HEK293 (cell line): ENCODE measurements around the gene ZNF816.
A peak's percentile ranks its signal among the peaks of the same experiment; 100 is the strongest.

Experiments
- FEZF1 ChIP-seq: fragments of 450-650 bp; formaldehyde crosslinking; IDR thresholded peaks from 2 replicates; pipeline ENCODE4 v1.5.1; 2016; ENCODE audit warnings: missing biosample characterization, missing genetic modification characterization
- HOXC10 ChIP-seq: sonication (generic); formaldehyde crosslinking; IDR thresholded peaks from 2 replicates; pipeline ENCODE4 v1.8.1; 2023; ENCODE audit warnings: mild to moderate bottlenecking, missing genetic modification reagents
- PRDM2 ChIP-seq: fragments of 450-650 bp; formaldehyde crosslinking; IDR thresholded peaks from 2 replicates; pipeline ENCODE4 v1.5.1; 2016; ENCODE audit warnings: missing biosample characterization, missing genetic modification characterization, borderline replicate concordance
- SCRT1 ChIP-seq: fragments of 450-650 bp; formaldehyde crosslinking; IDR thresholded peaks from 2 replicates; pipeline ENCODE4 v1.5.1; 2016; ENCODE audit warnings: missing biosample characterization, missing genetic modification characterization, borderline replicate concordance
- ZBTB11 ChIP-seq: fragments of 450-650 bp; formaldehyde crosslinking; conservative IDR thresholded peaks from 2 replicates; pipeline ENCODE4 v1.5.1; 2016; ENCODE audit warnings: low read depth, missing biosample characterization, missing genetic modification characterization
- ZBTB48 ChIP-seq: fragments of 450-650 bp; formaldehyde crosslinking; IDR thresholded peaks from 2 replicates; pipeline ENCODE4 v1.5.1; 2016; ENCODE audit warnings: missing biosample characterization, missing genetic modification characterization
- ZFP3 ChIP-seq: fragments of 450-650 bp; formaldehyde crosslinking; IDR thresholded peaks from 2 replicates; pipeline ENCODE4 v1.5.1; 2016; ENCODE audit warnings: low read depth, missing biosample characterization, missing genetic modification characterization
- ZIC2 ChIP-seq: fragments of 450-650 bp; formaldehyde crosslinking; IDR thresholded peaks from 2 replicates; pipeline ENCODE4 v1.5.1; 2016; ENCODE audit warnings: missing biosample characterization, missing genetic modification characterization
- ZNF133 ChIP-seq: fragments of 450-650 bp; formaldehyde crosslinking; IDR thresholded peaks from 2 replicates; pipeline ENCODE4 v1.5.1; 2016; ENCODE audit warnings: missing biosample characterization, missing genetic modification characterization
- ZNF140 ChIP-seq: fragments of 450-650 bp; formaldehyde crosslinking; IDR thresholded peaks from 2 replicates; pipeline ENCODE4 v1.5.1; 2016; ENCODE audit warnings: missing biosample characterization, missing genetic modification characterization
- ZNF146 ChIP-seq: fragments of 450-650 bp; formaldehyde crosslinking; IDR thresholded peaks from 2 replicates; pipeline ENCODE4 v1.5.1; 2016; ENCODE audit warnings: missing biosample characterization, missing genetic modification characterization
- ZNF157 ChIP-seq: fragments of 450-650 bp; formaldehyde crosslinking; IDR thresholded peaks from 2 replicates; pipeline ENCODE4 v1.5.1; 2016; ENCODE audit warnings: missing biosample characterization, missing genetic modification characterization
- ZNF2 ChIP-seq: fragments of 450-650 bp; formaldehyde crosslinking; IDR thresholded peaks from 2 replicates; pipeline ENCODE4 v1.5.1; 2016; ENCODE audit warnings: missing biosample characterization, missing genetic modification characterization
- ZNF211 ChIP-seq: fragments of 450-650 bp; formaldehyde crosslinking; IDR thresholded peaks from 2 replicates; pipeline ENCODE4 v1.5.1; 2016; ENCODE audit warnings: low read depth, missing biosample characterization, missing genetic modification characterization
- ZNF23 ChIP-seq: fragments of 450-650 bp; formaldehyde crosslinking; IDR thresholded peaks from 2 replicates; pipeline ENCODE4 v1.5.1; 2016; ENCODE audit warnings: missing biosample characterization, missing genetic modification characterization, borderline replicate concordance
- ZNF24 ChIP-seq: fragments of 450-650 bp; formaldehyde crosslinking; IDR thresholded peaks from 2 replicates; pipeline ENCODE4 v1.5.1; 2016; ENCODE audit warnings: missing biosample characterization, missing genetic modification characterization
- ZNF280C ChIP-seq: fragments of 450-650 bp; formaldehyde crosslinking; IDR thresholded peaks from 2 replicates; pipeline ENCODE4 v1.5.1; 2016; ENCODE audit warnings: missing biosample characterization, missing genetic modification characterization
- ZNF292 ChIP-seq: fragments of 450-650 bp; formaldehyde crosslinking; IDR thresholded peaks from 2 replicates; pipeline ENCODE4 v1.5.1; 2016; ENCODE audit warnings: low read depth, missing biosample characterization, missing genetic modification characterization, borderline replicate concordance
- ZNF311 ChIP-seq: fragments of 450-650 bp; formaldehyde crosslinking; IDR thresholded peaks from 2 replicates; pipeline ENCODE4 v1.5.1; 2017; ENCODE audit warnings: missing biosample characterization, missing genetic modification characterization, borderline replicate concordance
- ZNF37A ChIP-seq: fragments of 450-650 bp; IDR thresholded peaks from 2 replicates; pipeline ENCODE4 v1.5.1; 2018; ENCODE audit warnings: missing biosample characterization, missing genetic modification characterization
- ZNF433 ChIP-seq: fragments of 450-650 bp; formaldehyde crosslinking; IDR thresholded peaks from 2 replicates; pipeline ENCODE4 v1.5.1; 2016; ENCODE audit warnings: missing biosample characterization, missing genetic modification characterization, low read depth
- ZNF510 ChIP-seq: fragments of 450-650 bp; formaldehyde crosslinking; IDR thresholded peaks from 2 replicates; pipeline ENCODE4 v1.5.1; 2018; ENCODE audit warnings: mild to moderate bottlenecking, missing genetic modification characterization, missing biosample characterization; ENCODE audit not compliant: insufficient replicate concordance
- ZNF521 ChIP-seq: fragments of 450-650 bp; formaldehyde crosslinking; IDR thresholded peaks from 2 replicates; pipeline ENCODE4 v1.5.1; 2017; ENCODE audit warnings: missing biosample characterization, mild to moderate bottlenecking, missing genetic modification characterization
- ZNF658 ChIP-seq: fragments of 450-650 bp; formaldehyde crosslinking; IDR thresholded peaks from 2 replicates; pipeline ENCODE4; 2016; ENCODE audit warnings: missing biosample characterization, missing genetic modification characterization
- ZNF692 ChIP-seq: fragments of 450-650 bp; formaldehyde crosslinking; IDR thresholded peaks from 2 replicates; pipeline ENCODE4 v1.5.1; 2016; ENCODE audit warnings: missing biosample characterization, missing genetic modification characterization
- ZSCAN18 ChIP-seq: fragments of 450-650 bp; formaldehyde crosslinking; IDR thresholded peaks from 2 replicates; pipeline ENCODE4 v1.5.1; 2016; ENCODE audit warnings: missing biosample characterization, missing genetic modification characterization

Gene ZNF816

GRCh38 chr19:52942386-52943133 is 20.1 kb downstream of the ZNF816 start (continued):
- no peak for TF ChIP-seq PRDM2 (tag by site-specific recombination)
- TF ChIP-seq ZBTB11 (tag by site-specific recombination) = 0 out of 2 replicates have a peak, but pooled peaks have one; percentile 14
- no peak for TF ChIP-seq ZNF292 (tag by site-specific recombination)
- no peak for TF ChIP-seq ZNF280C (tag by site-specific recombination)
- TF ChIP-seq FEZF1 (tag by site-specific recombination) = no peak
- TF ChIP-seq HOXC10 (CRISPR knock-in tag) = no peak
- TF ChIP-seq ZNF521 = no peak
- TF ChIP-seq ZNF211 = no peak
- no peak for TF ChIP-seq ZNF133 (tag by site-specific recombination)
- TF ChIP-seq ZNF2 (tag by site-specific recombination) = no peak
- no peak for TF ChIP-seq ZNF658 (tag by site-specific recombination)
- TF ChIP-seq ZNF23 = no peak
- TF ChIP-seq ZBTB48 (tag by site-specific recombination) = no peak
- no peak for TF ChIP-seq ZNF146 (tag by site-specific recombination)
- no peak for TF ChIP-seq ZFP3 (tag by site-specific recombination)
- TF ChIP-seq ZNF311 (tag by site-specific recombination) = no peak
- TF ChIP-seq ZNF24 = no peak
- 0 out of 2 replicates have a peak, but pooled peaks have one; percentile 13 for TF ChIP-seq SCRT1 (tag by site-specific recombination)
- TF ChIP-seq ZNF433 (tag by site-specific recombination) = no peak
- no peak for TF ChIP-seq ZNF157
- no peak for TF ChIP-seq ZSCAN18 (tag by site-specific recombination)
- TF ChIP-seq ZNF37A (tag by site-specific recombination) = no peak
- no peak for TF ChIP-seq ZNF510 (tag by site-specific recombination)
- no peak for TF ChIP-seq ZNF140 (tag by site-specific recombination)
- no peak; the same call in 1 of the 2 replicates for TF ChIP-seq ZNF692 (tag by site-specific recombination)
- peak; percentile 64 for TF ChIP-seq ZIC2 (tag by site-specific recombination)
